GM19238 (cell line): ENCODE measurements around the gene RAPGEF2.

Source experiments
- DNase-seq: peaks from one replicate; pipeline ENCODE4 v3.0.0; 2011; ENCODE audit warnings: low spot score; ENCODE audit not compliant: insufficient read length

RAPGEF2 gene

DNA sequence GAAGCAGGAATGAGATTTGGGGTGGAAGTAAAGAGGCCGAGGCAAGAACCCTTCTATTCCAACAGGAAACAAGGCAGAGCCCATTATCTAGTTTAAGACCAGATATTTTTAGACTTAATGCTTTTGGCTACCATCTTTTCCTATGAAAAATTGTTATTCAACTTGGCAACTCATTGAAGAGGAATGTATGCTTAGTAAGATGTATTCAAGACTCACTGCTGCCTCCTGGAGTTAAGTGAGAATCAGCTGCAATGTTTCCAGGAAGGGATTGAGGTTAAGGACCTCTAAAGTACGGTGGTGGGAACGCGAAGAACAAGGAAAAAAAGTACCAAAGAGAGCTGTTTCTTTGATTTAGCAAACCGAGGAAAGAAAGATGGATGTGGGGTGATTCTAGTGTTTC lies 89.1 kb downstream of the RAPGEF2 start:
- no peak for DNase-seq

DNA sequence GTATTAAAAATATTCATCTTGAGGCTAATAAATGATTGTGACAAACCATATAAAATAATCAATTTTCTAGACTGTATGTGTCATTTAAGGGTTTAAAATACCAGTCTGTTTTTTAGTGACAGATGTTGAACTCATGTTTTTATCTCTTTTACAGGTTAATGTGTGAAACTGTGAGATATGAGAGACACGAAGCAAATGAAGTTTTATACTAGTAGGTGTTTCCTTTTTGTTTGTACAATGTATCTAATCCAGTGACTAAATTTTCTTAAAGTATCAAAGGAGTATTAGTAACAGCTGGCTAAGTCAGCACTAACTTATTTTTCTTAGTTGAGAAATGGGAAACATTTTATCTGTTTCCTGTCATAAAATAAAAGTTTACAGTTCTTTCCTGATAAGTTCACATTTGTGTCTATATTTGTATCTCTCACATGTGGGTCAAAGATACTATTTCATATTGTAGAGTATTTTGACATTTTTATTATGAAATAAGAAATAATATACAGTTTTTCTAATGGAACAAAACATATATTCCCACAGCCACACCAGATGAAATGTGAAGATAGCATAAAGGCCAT lies 90.3 kb downstream of the RAPGEF2 start:
- DNase-seq = no peak

DNA sequence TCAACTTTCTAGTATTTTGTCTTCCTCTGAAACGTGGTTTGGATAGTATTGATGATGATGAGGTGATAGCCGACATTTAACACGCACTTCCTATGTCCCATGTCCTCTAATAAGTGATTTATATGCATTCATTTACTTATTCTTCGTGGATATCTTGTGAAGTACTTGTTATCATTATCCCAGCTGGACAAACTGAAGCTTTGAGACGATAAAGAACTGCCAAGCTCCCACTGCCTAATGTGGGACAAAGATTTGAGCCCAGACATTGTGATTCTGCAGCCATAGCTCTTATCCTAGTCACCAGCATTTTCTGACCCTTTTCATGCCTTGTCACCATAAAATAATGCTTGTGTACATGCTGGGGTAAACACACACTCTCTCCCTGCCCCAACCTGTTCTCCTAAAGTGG lies 92.5 kb downstream of the RAPGEF2 start:
- DNase-seq = no peak

DNA sequence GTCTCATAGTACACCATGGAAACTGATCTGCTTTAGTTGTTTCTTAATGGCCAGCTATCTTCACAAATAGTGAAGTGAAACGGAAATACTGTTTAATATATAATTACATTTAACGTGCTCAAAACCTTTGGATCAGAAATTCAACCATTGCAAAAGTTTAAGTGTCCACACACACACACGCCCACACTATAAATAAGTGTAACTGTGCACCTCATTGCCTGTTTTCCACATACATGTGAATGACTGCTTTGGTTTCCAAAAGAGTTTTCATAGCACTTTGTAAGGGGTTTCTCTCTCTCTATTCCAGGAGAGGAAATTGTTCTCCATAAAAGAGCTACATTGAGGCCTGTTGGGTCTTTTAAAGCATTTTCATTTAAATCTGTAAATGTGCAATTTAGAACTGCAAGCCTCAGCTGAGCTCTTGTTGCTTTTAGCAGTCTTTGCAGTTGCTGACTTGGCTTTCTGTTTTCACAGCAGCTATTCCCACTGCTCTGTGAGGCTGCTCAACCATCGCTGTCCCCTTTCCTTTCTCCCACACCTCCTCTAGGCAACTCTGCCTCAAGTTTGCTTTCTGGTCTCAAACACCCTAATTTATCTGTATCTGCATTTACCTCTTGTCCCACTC lies 94.5 kb downstream of the RAPGEF2 start:
- no peak for DNase-seq

DNA sequence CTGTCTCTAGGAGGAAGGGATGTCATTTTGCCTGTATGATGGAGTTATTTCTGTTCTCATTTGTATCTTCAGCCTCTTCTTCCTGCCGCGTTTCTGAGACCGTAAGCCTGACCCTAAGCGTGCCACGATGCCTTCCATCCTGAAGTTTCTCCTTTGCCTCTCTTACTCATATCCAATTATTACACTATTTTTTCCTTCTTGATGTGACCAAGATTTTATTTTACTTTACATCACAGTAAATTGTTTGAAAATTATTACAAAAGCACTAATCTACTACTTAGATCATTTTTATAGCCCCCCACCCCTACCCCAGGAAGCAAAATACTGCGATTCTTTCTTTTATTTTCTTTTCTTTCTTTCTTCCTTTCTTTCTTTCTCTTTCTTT lies 95.0 kb downstream of the RAPGEF2 start:
- no peak for DNase-seq

DNA sequence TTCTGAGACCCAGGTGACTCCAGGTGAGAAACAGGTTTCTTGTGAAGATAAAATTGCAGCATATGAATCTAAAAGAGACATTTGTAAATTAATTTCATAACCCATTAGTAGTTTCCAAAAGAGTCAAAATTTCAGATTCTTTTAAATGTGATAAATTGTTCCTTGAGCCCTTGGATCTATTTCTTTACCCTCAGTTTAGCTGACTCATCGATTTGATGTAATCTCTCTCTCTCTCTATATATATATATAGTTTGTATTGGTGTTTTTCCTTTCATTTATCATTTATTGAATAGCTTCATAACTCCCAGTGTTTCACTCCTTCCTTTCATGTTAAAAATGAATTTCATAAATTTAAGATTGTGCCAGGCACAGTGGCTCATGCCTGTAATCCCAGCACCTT lies 96.9 kb downstream of the RAPGEF2 start:
- no peak for DNase-seq

DNA sequence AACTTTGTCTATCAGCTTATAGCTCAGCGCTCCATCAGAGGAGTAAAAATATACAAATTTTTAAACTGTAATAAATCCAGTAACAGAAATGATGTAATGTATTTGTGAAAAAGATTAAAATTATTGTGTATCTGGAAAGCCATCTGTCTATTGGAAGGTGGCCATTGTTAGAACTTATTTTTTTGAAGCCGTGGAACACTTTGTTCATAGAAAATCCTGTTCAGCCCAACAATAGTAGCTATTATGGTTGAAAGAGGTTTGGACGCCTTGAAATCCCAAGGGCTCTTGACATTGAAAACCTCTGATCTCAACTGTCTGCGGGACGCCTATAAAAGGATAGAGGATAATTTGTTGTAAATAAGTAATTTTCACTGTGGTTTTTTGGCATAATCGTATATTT lies 98.3 kb downstream of the RAPGEF2 start:
- no peak for DNase-seq

DNA sequence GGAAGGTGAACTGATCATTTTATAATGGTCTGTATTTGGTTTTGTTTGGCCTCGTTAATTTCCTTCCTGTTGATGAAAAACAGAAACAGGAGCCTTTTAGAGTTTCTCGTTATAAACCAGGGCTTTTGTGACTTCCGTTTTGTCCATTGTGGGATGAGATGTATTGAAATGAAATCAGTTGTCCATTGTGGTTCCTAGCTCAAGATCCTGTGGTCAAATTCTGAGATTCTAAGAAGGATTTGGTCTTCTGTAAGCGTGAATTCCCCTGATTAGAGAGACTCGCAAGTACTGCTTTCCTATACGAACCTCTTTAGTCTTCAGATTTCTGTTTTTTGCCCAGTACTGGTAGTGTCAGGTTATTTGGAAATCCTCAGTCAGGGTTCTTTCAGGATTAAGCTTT lies 101.7 kb downstream of the RAPGEF2 start:
- no peak for DNase-seq

DNA sequence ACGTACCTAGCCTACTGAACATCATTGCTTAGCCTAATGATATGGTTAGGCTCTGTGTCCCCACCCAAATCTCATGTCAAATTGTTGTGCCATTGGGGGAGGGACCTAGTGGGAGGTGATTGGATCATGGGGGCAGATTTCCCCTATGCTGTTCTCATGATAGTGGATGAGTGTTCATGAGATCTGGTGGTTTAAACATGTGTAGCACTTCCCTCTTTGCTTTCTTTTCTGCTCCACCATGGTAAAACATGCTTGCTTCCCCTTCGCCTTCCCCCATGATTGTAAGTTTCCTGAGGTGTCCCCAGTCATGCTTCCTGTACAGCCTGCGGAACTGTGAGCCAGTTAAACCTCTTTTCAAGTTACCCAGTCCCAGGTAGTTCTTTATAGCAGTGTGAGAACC lies 102.6 kb downstream of the RAPGEF2 start:
- DNase-seq = no peak

DNA sequence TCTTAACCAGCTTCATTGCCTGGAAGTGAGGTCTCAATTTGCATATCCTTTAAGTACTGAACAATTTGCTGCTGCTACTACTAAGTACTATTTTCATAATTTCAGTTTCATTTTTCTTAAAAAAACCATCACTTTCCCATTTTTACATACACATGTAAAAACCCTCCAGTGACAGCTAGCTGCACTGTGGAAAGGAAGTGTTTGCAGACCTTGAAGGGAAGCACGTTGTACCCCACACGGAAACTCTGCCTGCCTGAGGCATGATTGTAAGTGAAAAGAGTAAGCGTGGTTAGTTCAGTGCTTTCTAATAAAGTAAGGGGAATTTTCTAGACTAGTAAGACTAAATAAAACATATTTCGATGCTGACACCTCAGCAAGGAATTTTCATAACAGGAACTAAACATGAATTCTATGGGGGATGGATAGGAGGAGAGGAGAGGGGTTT lies 103.6 kb downstream of the RAPGEF2 start:
- DNase-seq = peak; percentile 13

DNA sequence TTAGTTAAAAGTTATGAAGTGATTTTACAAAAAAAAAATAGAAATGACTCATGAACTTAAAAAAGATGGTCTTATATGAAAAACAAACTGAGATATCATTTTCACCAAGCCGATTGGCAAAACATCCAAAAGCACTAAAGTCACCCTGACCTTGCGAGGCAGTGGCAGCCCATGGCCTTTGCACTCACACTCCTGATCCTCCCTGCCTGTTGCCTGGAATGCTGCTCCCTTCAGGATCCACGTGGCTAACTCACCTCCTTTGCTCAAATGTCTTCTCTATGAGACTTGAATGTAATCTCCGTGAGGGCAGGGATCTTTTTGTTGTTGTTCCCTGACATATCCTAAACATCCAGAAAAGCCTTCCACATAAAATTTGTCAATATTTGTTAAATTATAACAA lies 106.4 kb downstream of the RAPGEF2 start:
- no peak for DNase-seq

DNA sequence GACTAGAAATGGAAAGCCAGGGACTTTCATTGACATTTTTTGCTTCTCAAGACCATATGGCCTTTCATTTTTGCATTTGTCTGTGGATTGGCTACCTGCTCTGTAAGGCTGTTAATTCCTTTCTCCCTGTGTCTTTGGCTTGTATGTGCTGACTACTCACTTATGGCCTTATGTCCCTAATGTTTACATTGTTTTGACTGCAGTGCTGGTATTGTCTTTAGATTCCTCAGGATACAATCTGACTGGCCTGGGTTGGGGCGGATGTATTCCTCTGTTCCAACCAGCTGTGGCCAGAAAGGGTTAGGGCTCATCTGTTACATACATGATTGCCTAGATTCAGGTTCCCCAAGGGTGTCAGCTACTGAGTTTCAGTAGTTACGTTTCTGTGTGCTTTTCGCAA lies 108.1 kb downstream of the RAPGEF2 start:
- DNase-seq = no peak

DNA sequence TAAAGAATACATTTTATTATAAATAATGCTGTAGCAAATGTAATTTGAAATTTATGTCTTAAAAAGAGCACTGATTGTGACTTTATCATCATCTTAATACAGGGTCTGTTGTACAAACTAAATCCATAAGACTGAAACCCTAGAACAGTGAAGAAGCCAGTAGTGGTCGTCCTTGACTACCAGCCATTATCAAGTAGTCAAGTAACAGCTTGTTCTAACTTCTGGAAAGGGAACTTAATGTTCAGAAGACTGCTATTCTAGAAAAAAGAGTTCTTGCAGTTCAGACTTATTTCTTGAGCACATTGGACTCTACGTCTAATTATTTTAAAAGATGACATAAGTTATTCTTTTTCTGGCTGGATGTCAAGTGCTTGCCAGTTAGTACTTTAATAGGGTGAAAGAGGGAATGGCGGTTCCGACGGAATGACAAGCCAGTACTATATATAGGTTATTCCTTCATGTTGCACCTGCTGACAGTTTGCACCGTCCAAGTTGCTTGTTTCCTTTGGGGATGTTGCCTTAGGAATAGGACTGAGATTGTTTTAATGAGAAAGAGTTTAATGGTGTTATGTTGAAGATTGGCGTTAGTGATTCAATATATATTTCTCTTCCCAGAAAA lies 109.9 kb downstream of the RAPGEF2 start:
- no peak for DNase-seq

DNA sequence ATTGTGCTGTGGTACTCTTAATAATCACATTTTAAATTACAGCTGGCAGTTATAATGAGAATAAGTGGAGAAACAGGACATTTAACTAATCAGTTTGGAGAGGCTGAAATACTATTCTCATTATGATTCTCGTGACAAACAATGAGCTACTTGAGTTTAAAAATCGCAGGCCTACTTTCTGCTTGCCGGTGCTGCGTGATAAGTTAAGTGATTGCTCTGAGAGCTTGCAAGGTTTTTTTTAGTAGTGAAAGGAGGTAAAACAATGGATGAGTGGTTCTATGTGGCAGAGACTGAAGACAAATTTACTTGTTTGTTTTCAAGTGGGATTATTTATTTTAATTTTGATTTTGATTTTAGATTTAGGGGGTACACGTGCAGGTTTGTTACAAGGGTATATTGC lies 114.0 kb downstream of the RAPGEF2 start:
- DNase-seq = no peak

DNA sequence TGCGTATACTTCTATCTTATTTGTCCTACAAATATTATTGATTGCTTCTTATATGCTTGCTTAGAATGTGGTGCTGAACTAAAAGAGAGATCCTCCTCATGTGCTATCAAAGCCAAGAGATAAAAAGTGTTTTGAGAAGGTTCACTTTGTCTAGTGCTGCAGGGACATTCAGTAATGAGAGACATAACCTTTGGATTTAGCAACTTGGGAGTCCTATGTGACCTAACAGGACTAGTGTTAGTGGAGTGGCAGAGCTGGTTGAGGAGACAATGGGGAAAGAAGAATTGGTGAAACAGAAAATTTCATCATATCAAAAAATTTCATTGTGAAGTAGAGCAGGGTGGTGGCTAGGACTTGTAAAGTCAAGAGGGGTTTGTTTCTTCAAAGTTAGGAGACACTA lies 117.0 kb downstream of the RAPGEF2 start:
- no peak for DNase-seq

DNA sequence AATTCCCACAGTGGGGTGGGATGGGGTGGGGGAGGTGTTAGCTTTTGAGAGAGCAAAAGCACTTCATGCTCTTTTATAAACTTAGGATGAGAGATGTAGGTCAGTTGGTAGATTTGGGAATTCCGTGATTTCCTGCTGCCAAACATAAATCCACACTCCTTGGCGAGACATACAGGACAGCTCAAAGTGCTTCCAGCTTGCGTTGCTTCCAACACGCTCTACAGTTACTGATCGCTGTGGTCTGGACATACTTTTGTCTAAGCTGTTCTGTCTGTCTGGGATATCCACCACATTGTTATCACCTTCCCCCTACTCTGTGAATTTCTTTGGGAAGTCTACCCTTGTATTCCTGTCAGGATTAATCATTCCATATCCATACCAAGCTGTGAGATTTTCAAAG lies 117.5 kb downstream of the RAPGEF2 start:
- DNase-seq = no peak

DNA sequence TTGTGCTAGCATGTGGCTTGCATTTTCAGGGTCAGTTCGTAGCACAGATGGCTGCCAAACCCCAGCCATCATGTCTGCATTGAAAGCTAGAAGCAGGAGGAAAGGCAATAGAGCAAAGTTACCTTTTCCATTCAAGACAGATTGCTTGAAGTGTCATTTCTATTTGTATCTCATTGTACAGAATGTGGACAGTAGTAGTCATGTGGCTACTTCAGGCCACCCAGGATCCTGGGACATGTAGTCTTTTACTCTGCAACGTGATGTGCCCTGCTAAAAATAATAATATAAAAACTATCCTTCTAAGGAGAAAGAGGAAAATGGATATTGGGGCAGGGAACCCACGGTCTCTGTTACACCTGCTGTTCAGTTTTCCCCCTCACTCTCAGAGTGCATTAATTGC lies 118.4 kb downstream of the RAPGEF2 start:
- no peak for DNase-seq

DNA sequence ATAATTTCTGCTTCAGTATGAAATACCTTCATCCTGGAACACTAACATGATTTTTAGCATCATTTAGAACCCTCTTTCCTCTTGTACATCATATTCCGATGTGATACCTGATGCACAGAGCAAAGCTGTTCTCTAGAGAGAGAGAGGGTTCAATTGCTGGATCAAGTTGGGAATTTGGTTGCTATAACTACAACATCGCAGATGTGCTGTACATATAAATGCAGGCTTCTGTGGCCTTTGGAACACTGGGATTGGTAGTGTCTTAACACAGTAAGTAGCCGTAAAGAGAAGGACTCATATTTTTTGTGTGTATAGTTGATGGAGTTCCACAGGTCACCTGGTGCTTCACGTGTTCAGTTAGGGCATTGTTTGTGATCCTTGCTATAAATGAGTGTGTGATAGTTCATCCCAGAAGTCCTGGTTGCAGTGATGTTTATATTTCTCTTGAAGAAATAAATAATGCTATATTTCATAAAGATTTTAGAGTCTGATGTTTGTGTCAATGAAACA lies 119.2 kb downstream of the RAPGEF2 start:
- DNase-seq = no peak

DNA sequence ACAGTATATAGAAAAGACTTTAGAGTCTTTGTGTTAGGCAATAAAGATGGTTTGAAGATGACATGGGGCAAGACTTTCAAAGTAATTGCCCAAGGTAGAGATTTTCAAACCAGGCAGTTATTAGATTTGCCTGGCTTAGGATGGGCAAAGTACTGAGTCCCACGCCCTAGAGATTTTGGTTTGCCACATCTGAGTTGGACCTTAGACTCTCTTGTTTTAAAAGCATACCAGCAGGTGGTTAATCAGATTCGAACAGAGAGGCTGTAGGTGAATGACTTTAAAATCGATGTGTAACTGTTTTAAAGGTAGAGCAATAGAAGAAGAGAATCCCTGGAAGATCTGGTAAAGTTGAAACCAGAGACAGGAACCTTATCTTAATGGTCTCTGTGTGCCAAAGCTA lies 121.5 kb downstream of the RAPGEF2 start:
- no peak for DNase-seq

DNA sequence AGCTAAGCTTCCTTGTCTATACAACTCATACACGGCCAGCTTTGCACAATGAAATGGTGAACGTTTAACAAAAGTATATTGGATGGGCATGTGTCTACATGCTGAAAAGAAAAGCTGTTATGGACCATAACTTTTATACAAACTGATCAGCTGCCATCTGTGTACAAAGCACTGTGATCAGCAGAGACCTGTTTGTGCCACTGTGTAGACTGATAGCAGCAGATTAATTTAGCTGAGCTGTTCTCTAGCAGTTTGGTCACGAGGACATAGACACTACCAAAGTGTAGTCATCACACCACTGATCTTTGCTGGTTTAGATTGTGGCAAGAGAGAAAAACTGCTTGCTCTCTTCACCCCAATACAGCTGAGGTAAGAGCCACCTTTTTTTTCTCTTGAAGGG lies 124.5 kb downstream of the RAPGEF2 start:
- no peak for DNase-seq

DNA sequence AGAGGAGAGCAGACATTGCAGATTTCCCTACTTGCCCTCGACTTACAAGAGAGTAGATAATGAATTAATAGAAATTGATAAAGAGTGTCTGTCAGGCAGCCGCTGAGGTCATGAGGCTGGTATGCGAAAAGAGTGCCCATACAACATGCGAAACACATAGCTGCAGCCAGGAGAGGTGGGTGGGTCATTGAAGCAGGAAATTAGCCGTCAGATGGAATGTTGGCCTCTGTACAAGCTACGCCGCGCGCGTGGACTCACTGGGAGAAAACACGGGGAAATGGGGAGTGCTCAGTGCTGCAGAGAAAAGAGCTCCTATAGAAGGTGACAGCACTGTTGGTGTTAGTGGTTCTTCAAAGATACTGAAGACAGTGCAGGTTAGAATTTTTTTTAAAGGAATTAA lies 125.1 kb downstream of the RAPGEF2 start:
- DNase-seq = no peak

DNA sequence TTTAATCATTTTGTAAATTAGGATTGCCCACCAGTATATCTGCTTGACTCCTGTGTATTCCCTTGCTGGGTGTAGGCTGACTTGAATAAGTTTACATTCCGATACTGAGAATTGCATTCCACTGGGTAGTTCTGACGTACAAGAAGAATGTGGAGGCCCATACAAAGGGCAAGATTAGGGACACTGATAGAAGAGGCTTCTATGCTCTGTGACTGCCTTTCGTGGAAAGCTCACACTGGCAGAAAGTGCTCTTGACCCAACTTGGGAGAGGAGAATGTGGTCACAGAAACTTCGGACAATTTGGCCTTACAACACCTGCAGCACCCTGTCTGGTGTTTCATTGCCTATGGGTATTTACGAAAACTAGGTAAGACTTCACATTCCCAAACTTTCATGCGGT lies 126.3 kb downstream of the RAPGEF2 start:
- no peak for DNase-seq

DNA sequence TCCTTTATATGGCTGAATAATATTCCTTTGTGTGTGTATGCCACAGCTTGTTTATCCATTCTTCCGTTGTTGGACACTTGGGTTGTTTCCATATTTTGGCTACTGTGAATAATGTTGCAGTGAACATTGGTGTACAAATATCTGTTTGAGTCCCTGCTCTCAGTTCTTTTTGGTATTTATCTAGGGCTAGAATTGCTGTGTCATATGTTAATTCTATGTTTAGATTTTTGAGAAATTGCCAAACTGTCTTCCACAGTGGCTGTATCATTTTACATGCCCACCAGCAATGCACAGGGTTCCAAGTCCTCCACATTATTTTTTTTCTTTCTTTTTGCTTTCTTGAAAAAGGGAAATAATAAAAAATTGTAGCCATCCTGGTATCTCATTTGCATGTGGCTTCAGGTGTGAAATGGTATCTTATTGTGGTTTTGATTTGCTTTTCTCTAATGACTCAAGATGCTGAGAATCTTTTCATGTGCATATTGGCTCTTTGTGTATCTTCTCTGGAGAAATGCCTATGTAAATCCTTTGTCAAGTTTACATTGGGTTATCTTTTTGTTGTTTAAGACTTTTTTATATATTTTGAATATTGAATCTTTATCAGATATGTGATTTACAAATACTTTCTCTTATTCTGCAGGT lies 129.7 kb downstream of the RAPGEF2 start:
- no peak for DNase-seq
